ENCODE measurements around the gene S100A4.
A peak's percentile ranks its signal among the peaks of the same experiment; 100 is the strongest.

The S100A4 gene

GRCh38 chr1:153547560-153548551, 2.2 kb upstream of the S100A4 start:
- peak; percentile 67 for DNase-seq (ENCODE audit: low spot score)

GRCh38 chr1:153546796-153547559, 1.4 kb upstream of the S100A4 start:
- no peak for DNase-seq (ENCODE audit: low spot score)

GRCh38 chr1:153546371-153546770, 765 bp upstream of the S100A4 start:
- no peak for DNase-seq (ENCODE audit: low spot score)

GRCh38 chr1:153544453-153545066, 1.0 kb downstream of the S100A4 start:
- DNase-seq (ENCODE audit: low spot score) = no peak

- no peak for DNase-seq (ENCODE audit: low spot score)
These were observed 1.9 kb downstream of the S100A4 start for GRCh38 chr1:153543736-153544135.

GRCh38 chr1:153542956-153543711, 2.5 kb downstream of the S100A4 start:
- no peak for DNase-seq (ENCODE audit: low spot score)

GRCh38 chr1:153541641-153542590, 3.7 kb downstream of the S100A4 start:
- no peak for DNase-seq (ENCODE audit: low spot score)

- DNase-seq (ENCODE audit: low spot score) = no peak
These were observed 4.9 kb downstream of the S100A4 start, which contains the start of gene S100A5 for GRCh38 chr1:153540394-153541361. Gene S100A5, minus strand, starts transcription at chr1:153540934. Its CDS starts 743 bp downstream, at chr1:153540191.

- DNase-seq (ENCODE audit: low spot score) = no peak
These were observed 6.1 kb downstream of the S100A4 start for GRCh38 chr1:153539395-153540093.

GRCh38 chr1:153538315-153538821, 7.2 kb downstream of the S100A4 start:
- peak; percentile 83 for DNase-seq (ENCODE audit: low spot score)

GRCh38 chr1:153537376-153537730, 8.3 kb downstream of the S100A4 start:
- DNase-seq (ENCODE audit: low spot score) = no peak

- DNase-seq (ENCODE audit: low spot score) = no peak
These were observed 8.8 kb downstream of the S100A4 start for GRCh38 chr1:153536671-153537375.

GRCh38 chr1:153536012-153536670, 9.5 kb downstream of the S100A4 start:
- no peak for DNase-seq (ENCODE audit: low spot score)

- no peak for DNase-seq (ENCODE audit: low spot score)
These were observed 10.2 kb downstream of the S100A4 start, which contains the start of gene S100A6 for GRCh38 chr1:153535242-153536011. Gene S100A6, minus strand, starts transcription at chr1:153535991. Its CDS starts 652 bp downstream, at chr1:153535339.

- DNase-seq (ENCODE audit: low spot score) = no peak
These were observed 10.7 kb downstream of the S100A4 start for GRCh38 chr1:153534925-153535241.
